Caco-2 (cell line): ENCODE results near the gene CST7. TPM values are rescaled to one million over a fixed set of nuclear protein-coding genes. Genes with fewer than 3 reads are reported as not detected.

ENCODE experiments used
- BruUV-seq: library from RNA; stranded (reverse); fragments of 400-500 nt; replicated peaks from 2 replicates; lab custom pipeline; 2021; lab: Mats Ljungman, UMichigan
- CTCF ChIA-PET: fragments of 300-600 bp; sonication (Branson Sonifier 250); formaldehyde crosslinking; loops from one replicate; lab custom pipeline; 2022; ENCODE audit warnings: antibody characterized with exemption; lab: Charles Lee
- POLR2A ChIA-PET: fragments of 300-600 bp; sonication (Branson Sonifier 250); formaldehyde crosslinking; loops from one replicate; lab custom pipeline; 2022; ENCODE audit warnings: antibody characterized with exemption; lab: Charles Lee
- DNase-seq, 2 experiments: peaks; one replicate each; pipeline versions ENCODE4 v3.0.0 to v3.0.0-alpha.2; 2020 to 2022
- H3K27me3 ChIP-seq: replicated peaks from 2 replicates; pipeline ENCODE4 v1.6.0; 2011; ENCODE audit warnings: low read length; ENCODE audit not compliant: control insufficient read depth, insufficient read depth
- H3K36me3 ChIP-seq: 2 replicates; pipeline ENCODE4 v1.5.1; 2011; ENCODE audit warnings: low read length; ENCODE audit not compliant: control insufficient read depth, insufficient read depth
- H3K4me1 ChIP-seq: fragments of 250-450 bp; sonication (Bioruptor Pico); 2 replicates; pipeline ENCODE4 v1.5.1; 2020; ENCODE audit warnings: mild to moderate bottlenecking
- H3K4me3 ChIP-seq: 2 replicates; pipeline ENCODE4 v1.5.1; 2011; ENCODE audit warnings: low read depth, mild to moderate bottlenecking, control low read depth, low read length
- H3K9me3 ChIP-seq: fragments of 250-450 bp; sonication (Bioruptor Pico); 2 replicates; pipeline ENCODE4 v1.5.1; 2020; ENCODE audit warnings: mild to moderate bottlenecking, moderate library complexity
- H3K27ac Mint-ChIP-seq: one replicate; pipeline ENCODE4 v1.8.0; 2022; ENCODE audit warnings: mixed read lengths; ENCODE audit not compliant: unreplicated experiment
- H3K27me3 Mint-ChIP-seq: one replicate; pipeline ENCODE4 v1.8.0; 2022; ENCODE audit warnings: mixed read lengths; ENCODE audit not compliant: insufficient read depth, unreplicated experiment
- H3K36me3 Mint-ChIP-seq: one replicate; pipeline ENCODE4 v1.8.0; 2022; ENCODE audit warnings: mild to moderate bottlenecking, mixed read lengths; ENCODE audit not compliant: insufficient read depth, unreplicated experiment
- H3K4me1 Mint-ChIP-seq: one replicate; pipeline ENCODE4 v1.8.0; 2022; ENCODE audit warnings: low read depth, mixed read lengths; ENCODE audit not compliant: unreplicated experiment
- H3K4me3 Mint-ChIP-seq: one replicate; pipeline ENCODE4 v1.8.0; 2022; ENCODE audit warnings: mild to moderate bottlenecking, moderate library complexity, mixed read lengths; ENCODE audit not compliant: unreplicated experiment
- H3K9me3 Mint-ChIP-seq: one replicate; pipeline ENCODE4 v1.8.0; 2022; ENCODE audit warnings: mixed read lengths; ENCODE audit not compliant: unreplicated experiment
- intact Hi-C: fragments of 100-400 bp; cut with micrococcal nuclease; formaldehyde crosslinking; loops from one replicate; pipeline ENCODE4 v1.10.0; 2022; ENCODE audit not compliant: unreplicated experiment
- total RNA-seq: library from RNA; stranded (reverse); gene quantifications from 2 replicates; pipeline ENCODE4 v1.2.3, GENCODE V29; 2022
- TF ChIP-seq, protein P1 (sequence below), 2 experiments: fragments of 200-600 bp in 1 of 2; IDR thresholded peaks; 1 replicate in 1 of 2; 2 replicates in 1 of 2; pipeline versions ENCODE4 v1.5.1 to v1.8.0; 2011 to 2022; ENCODE audit warnings: antibody characterized with exemption in 1 of 2, control low read depth in 1 of 2, inconsistent platforms in 1 of 2, low read depth in 1 of 2, low read length in 1 of 2, mild to moderate bottlenecking in 1 of 2, moderate library complexity in 1 of 2; ENCODE audit not compliant: insufficient read depth in 1 of 2, severe bottlenecking in 1 of 2, unreplicated experiment in 1 of 2

The CST7 gene
- total RNA-seq, 1 experiment from 2014 or later: not detected

DNA sequence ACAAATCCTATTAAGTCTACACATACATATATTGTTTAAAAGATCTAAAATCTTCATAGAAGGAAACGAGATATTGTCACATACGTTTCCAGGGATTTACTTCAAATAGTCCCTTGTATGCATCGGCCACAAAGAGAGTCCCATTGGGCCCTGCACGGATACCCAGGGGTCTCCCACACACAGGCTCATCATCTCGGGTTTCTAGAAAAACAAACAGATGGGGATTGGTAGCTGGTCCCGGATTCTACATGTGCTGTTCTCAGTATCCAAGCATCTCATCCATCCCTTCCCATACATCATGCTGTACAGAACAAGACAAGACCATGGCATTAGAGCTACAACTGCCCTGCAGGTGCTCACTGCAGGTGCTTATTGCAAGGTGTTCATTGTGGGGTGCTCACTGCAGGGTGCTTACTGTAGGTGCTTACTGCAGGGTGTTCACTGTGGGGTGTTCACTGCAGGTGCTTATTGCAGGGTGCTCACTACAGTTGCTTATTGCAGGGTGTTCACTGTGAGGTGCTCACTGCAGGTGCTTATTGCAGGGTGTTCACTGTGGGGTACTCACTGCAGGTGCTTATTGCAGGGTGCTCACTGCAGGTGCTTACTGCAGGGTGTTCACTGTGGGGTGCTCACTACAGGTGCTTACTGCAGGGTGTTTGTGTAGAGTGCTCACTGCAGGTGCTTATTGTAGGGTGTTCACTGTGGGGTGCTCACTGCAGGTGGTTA, 22.5 kb downstream of the CST7 start:
- no TSS peak for BruUV-seq
- peaks cover 14% of the 10 kb centered on the region for H3K9me3 Mint-ChIP-seq
- intact Hi-C loops: no loop called here
- Histone ChIP-seq H3K36me3 (peaks cover 1% of the 10 kb centered on the region), H3K4me3 (no peak overlapping the region), H3K27me3 (no peaks in the 10 kb centered on the region), H3K9me3 (0 out of 2 replicates have a peak, but pooled peaks cover 3% of the 10 kb centered on the region), H3K4me1 (no peaks in the 10 kb centered on the region)
- H3K27ac Mint-ChIP-seq: no peak overlapping the region
- TF ChIP-seq, protein P1, sequence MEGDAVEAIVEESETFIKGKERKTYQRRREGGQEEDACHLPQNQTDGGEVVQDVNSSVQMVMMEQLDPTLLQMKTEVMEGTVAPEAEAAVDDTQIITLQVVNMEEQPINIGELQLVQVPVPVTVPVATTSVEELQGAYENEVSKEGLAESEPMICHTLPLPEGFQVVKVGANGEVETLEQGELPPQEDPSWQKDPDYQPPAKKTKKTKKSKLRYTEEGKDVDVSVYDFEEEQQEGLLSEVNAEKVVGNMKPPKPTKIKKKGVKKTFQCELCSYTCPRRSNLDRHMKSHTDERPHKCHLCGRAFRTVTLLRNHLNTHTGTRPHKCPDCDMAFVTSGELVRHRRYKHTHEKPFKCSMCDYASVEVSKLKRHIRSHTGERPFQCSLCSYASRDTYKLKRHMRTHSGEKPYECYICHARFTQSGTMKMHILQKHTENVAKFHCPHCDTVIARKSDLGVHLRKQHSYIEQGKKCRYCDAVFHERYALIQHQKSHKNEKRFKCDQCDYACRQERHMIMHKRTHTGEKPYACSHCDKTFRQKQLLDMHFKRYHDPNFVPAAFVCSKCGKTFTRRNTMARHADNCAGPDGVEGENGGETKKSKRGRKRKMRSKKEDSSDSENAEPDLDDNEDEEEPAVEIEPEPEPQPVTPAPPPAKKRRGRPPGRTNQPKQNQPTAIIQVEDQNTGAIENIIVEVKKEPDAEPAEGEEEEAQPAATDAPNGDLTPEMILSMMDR (IDR thresholded peaks at IDR 0.05; ENCODE audit: insufficient read depth in 1 of 2, low read depth in 1 of 2, low read length in 1 of 2, severe bottlenecking in 1 of 2, unreplicated experiment in 1 of 2): no peak
- peaks cover 39% of the 10 kb centered on the region for H3K36me3 Mint-ChIP-seq
- no peaks in the 10 kb centered on the region for H3K27me3 Mint-ChIP-seq
- POLR2A ChIA-PET: no interaction called here
- no peaks in the 10 kb centered on the region for H3K4me1 Mint-ChIP-seq
- H3K4me3 Mint-ChIP-seq: no peak overlapping the region
- DNase-seq: no peak
- CTCF ChIA-PET: no interaction called here

DNA sequence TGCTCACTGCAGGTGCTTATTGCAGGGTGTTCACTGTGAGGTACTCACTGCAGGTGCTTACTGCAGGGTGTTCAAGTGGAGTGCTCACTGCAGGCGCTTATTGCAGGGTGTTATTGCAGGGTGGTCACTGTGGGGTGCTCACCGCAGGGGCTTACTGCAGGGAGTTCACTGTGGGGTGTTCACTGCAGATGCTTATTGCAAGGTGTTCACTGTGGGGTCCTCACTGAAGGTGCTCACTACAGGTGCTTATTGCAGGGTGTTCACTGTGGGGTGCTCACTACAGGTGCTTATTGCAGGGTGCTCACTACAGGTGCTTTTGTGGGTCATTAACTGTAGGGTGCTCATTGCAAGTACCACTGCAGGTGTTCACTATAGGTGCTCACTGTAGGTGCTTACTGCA, 23.3 kb downstream of the CST7 start:
- H3K27me3 Mint-ChIP-seq: no peaks in the 10 kb centered on the region
- 0 out of 2 replicates have a peak, but pooled peaks cover 3% of the 10 kb centered on the region for H3K9me3 ChIP-seq
- ChIA-PET POLR2A (no interaction called here), CTCF (no interaction called here)
- peaks cover 39% of the 10 kb centered on the region for H3K36me3 Mint-ChIP-seq
- peaks cover 15% of the 10 kb centered on the region for H3K9me3 Mint-ChIP-seq
- no peaks in the 10 kb centered on the region for H3K27me3 ChIP-seq
- no peak overlapping the region for H3K27ac Mint-ChIP-seq
- no TSS peak for BruUV-seq
- H3K4me1 ChIP-seq: no peaks in the 10 kb centered on the region
- H3K36me3 ChIP-seq: peaks cover 1% of the 10 kb centered on the region
- no peak overlapping the region for H3K4me3 ChIP-seq
- H3K4me1 Mint-ChIP-seq: no peaks in the 10 kb centered on the region
- intact Hi-C loops: no loop called here
- H3K4me3 Mint-ChIP-seq: no peak overlapping the region
- TF ChIP-seq, protein P1 (IDR thresholded peaks at IDR 0.05; ENCODE audit: insufficient read depth in 1 of 2, low read depth in 1 of 2, low read length in 1 of 2, severe bottlenecking in 1 of 2, unreplicated experiment in 1 of 2): no peak
- DNase-seq: no peak

DNA sequence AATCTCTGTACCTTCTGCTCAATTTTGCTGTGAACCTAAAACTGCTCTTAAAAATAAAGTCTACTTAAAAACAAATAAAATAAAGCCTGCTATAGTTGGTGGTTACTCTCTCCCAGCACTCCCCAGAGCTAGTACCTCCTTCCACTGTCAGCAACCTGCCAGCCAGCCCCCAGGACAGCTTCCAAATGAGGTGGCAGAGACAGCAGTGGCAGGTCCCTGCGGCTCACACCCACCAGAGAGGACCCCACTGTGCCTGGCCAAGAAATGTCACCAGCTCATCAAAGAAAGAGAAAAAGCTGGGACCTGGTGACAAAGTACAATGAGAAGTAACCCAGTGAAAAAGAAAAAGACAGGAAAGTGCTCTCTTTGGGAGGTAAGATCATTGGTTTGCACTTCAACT, 28.3 kb downstream of the CST7 start:
- no peaks in the 10 kb centered on the region for H3K27me3 Mint-ChIP-seq
- no TSS peak for BruUV-seq
- TF ChIP-seq, protein P1 (IDR thresholded peaks at IDR 0.05; ENCODE audit: insufficient read depth in 1 of 2, low read depth in 1 of 2, low read length in 1 of 2, severe bottlenecking in 1 of 2, unreplicated experiment in 1 of 2): no peak
- Histone ChIP-seq H3K4me3 (no peak overlapping the region), H3K36me3 (peaks cover 7% of the 10 kb centered on the region), H3K4me1 (no peaks in the 10 kb centered on the region), H3K9me3 (0 out of 2 replicates have a peak, but pooled peaks cover 3% of the 10 kb centered on the region), H3K27me3 (no peaks in the 10 kb centered on the region)
- intact Hi-C loops: no loop called here
- ChIA-PET POLR2A (no interaction called here), CTCF (no interaction called here)
- peaks cover 50% of the 10 kb centered on the region for H3K36me3 Mint-ChIP-seq
- H3K4me3 Mint-ChIP-seq: no peak overlapping the region
- no peak overlapping the region for H3K27ac Mint-ChIP-seq
- H3K9me3 Mint-ChIP-seq: peaks cover 34% of the 10 kb centered on the region
- DNase-seq: no peak
- H3K4me1 Mint-ChIP-seq: no peaks in the 10 kb centered on the region
